Endothelial cell of umbilical vein (primary cell): ENCODE measurements around the gene XIRP1. TPM values are rescaled to one million over a fixed set of nuclear protein-coding genes. Genes with fewer than 3 reads are reported as not detected.

ENCODE experiments used
- BruUV-seq: library from RNA; stranded (reverse); fragments of 400-500 nt; replicated peaks from 2 replicates; lab custom pipeline; 2021; lab: Mats Ljungman, UMichigan
- CTCF ChIA-PET: fragments of 300-600, 350-600 bp; sonication (Branson Sonifier 250); formaldehyde crosslinking; loops from one replicate; lab custom pipeline; 2021; ENCODE audit warnings: antibody characterized with exemption, inconsistent platforms; lab: Charles Lee
- POLR2A ChIA-PET: fragments of 300-600, 350-600 bp; sonication (Branson Sonifier 250); formaldehyde crosslinking; loops from one replicate; lab custom pipeline; 2021; ENCODE audit warnings: antibody characterized with exemption, inconsistent platforms; lab: Charles Lee
- DNase-seq: peaks from one replicate; pipeline ENCODE4 v3.0.0-alpha.2; 2011; ENCODE audit warnings: low read depth, low spot score
- FAIRE-seq: peaks from 2 replicates; lab custom pipeline; 2011; peaks lifted over from hg19 to GRCh38; lab: Jason Lieb, UNC
- H2AFZ ChIP-seq: 2 replicates; pipeline ENCODE4 v1.6.0; 2012; ENCODE audit warnings: low read depth, low read length, control low read depth, inconsistent platforms
- H3K27ac ChIP-seq: 2 replicates; pipeline ENCODE4 v1.5.1; 2011; ENCODE audit warnings: low read depth, mild to moderate bottlenecking, control low read depth, low read length, moderate library complexity; ENCODE audit not compliant: insufficient read depth
- H3K27me3 ChIP-seq, 2 experiments: 2 replicates each; pipeline versions ENCODE4 v1.6.0 to v1.6.1; 2011; ENCODE audit warnings: low read length in 2 of 2, mixed read lengths in 1 of 2; ENCODE audit not compliant: control insufficient read depth in 2 of 2, insufficient read depth in 2 of 2
- H3K36me3 ChIP-seq, 2 experiments: 2 replicates in 1 of 2; 3 replicates in 1 of 2; pipeline ENCODE4 v1.5.1; 2011; ENCODE audit warnings: low read length in 2 of 2, mild to moderate bottlenecking in 1 of 2, moderate library complexity in 1 of 2; ENCODE audit not compliant: control insufficient read depth in 2 of 2, insufficient read depth in 2 of 2; ENCODE audit errors: extremely low read depth in 1 of 2
- H3K4me1 ChIP-seq: 3 replicates; pipeline ENCODE4 v1.5.1; 2011; ENCODE audit warnings: mild to moderate bottlenecking, low read length; ENCODE audit not compliant: control insufficient read depth, insufficient read depth; ENCODE audit errors: extremely low read depth
- H3K4me2 ChIP-seq: 2 replicates; pipeline ENCODE4 v1.6.1; 2011; ENCODE audit warnings: low read length, control low read depth, mixed read lengths; ENCODE audit not compliant: insufficient read depth
- H3K4me3 ChIP-seq, 3 experiments: fragments of 200-600 bp in 1 of 3; sonication (generic), shearing (Covaris generic) in 1 of 3; replicated peaks in 1 of 3; 2 replicates each; pipeline ENCODE4 v1.5.1; 2011 to 2016; ENCODE audit warnings: control low read depth in 3 of 3, low read length in 3 of 3, mild to moderate bottlenecking in 2 of 3, inconsistent platforms in 1 of 3, low read depth in 1 of 3, moderate library complexity in 1 of 3; ENCODE audit not compliant: insufficient read depth in 1 of 3
- H3K79me2 ChIP-seq: 2 replicates; pipeline ENCODE4 v1.6.0; 2012; ENCODE audit warnings: low read length, inconsistent platforms; ENCODE audit not compliant: control insufficient read depth, insufficient read depth
- H3K9ac ChIP-seq: replicated peaks from 2 replicates; pipeline ENCODE3; 2011; ENCODE audit warnings: low read length, control low read depth; ENCODE audit not compliant: insufficient read depth; ENCODE audit errors: extremely low read depth
- H3K9me1 ChIP-seq: replicated peaks from 3 replicates; pipeline ENCODE4 v1.6.0; 2011; ENCODE audit warnings: mild to moderate bottlenecking, low read length; ENCODE audit not compliant: control insufficient read depth, insufficient read depth; ENCODE audit errors: extremely low read depth
- H3K9me3 ChIP-seq: replicated peaks from 2 replicates; pipeline ENCODE4 v1.5.1; 2012; ENCODE audit warnings: low read length, inconsistent platforms; ENCODE audit not compliant: control insufficient read depth, insufficient read depth
- H4K20me1 ChIP-seq: replicated peaks from 2 replicates; pipeline ENCODE3; 2011; ENCODE audit warnings: mild to moderate bottlenecking, low read length; ENCODE audit not compliant: control insufficient read depth, insufficient read depth; ENCODE audit errors: extremely low read depth
- GATA2 ChIP-seq: IDR thresholded peaks from 2 replicates; pipeline ENCODE4 v1.7.0; 2011; ENCODE audit warnings: low read depth, mild to moderate bottlenecking, moderate library complexity, mixed read lengths, low read length; ENCODE audit not compliant: insufficient read length, insufficient read depth
- dilution Hi-C: fragments of 300-500 bp; cut with MboI; formaldehyde crosslinking; loops from one replicate; pipeline ENCODE4 v1.15.0; 2019; ENCODE audit warnings: low sequenced_read_pairs; ENCODE audit not compliant: extremely low pct_ligation_motif_present
- intact Hi-C: fragments of 100-400 bp; cut with micrococcal nuclease; formaldehyde crosslinking; loops from one replicate; pipeline ENCODE4 v1.10.0; 2022
- polyA plus RNA-seq, 4 experiments: library from polyadenylated mRNA; depleted of rRNA in 3 of 4; stranded (reverse) in 3 of 4; unstranded in 1 of 4; fragments of >200 nt; gene quantifications; 2 replicates each; pipeline versions ENCODE4 v1.2.1 to v1.2.3, GENCODE V29; 2011 to 2012; ENCODE audit warnings: missing spikeins in 1 of 4
- total RNA-seq: library from RNA; stranded (reverse); gene quantifications from 2 replicates; pipeline ENCODE4 v1.2.3, GENCODE V29; 2021
- TF ChIP-seq, protein P1 (sequence below), 2 donors: IDR thresholded peaks; 1 replicate in 1 of 2; 2 replicates in 1 of 2; pipeline ENCODE4 v1.5.1; 2011; ENCODE audit warnings: low read length in 2 of 2, mild to moderate bottlenecking in 2 of 2, moderate library complexity in 2 of 2, control low read depth in 1 of 2, inconsistent platforms in 1 of 2, low read depth in 1 of 2; ENCODE audit not compliant: insufficient read depth in 1 of 2; ENCODE audit errors: extremely low read depth in 1 of 2

The XIRP1 gene
- total and polyA plus RNA-seq, 2 donors (not counting 3 experiments of a cell fraction or from before 2014, with no cell fraction given): not detected

DNA sequence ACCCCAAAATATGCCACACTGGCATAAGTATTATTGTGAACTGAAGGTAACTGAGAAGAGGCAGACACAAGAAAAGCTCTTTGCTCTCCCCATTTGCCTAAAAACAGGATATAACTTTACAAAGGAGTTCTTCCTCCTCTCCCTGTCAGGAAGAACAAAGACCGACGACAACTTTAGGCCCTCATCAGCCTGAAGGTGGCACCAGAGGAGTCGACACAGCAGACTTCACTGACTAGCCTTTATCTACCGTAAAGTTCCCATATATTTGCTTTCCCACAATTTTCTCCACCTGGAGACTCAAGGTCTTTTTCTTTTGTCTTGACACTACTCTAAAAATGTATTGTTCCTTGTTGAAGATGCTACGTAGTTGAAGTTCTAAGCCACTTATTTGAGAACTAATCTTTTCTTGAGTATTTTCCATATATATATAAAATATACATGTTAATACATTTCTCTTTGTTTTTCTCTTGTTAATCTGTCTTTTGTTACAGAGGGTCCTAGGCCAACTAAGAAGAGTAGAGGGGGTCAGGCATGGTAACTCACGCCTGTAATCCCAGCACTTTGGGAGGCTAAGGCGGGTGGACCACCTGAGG lies 16.2 kb upstream of the XIRP1 start:
- H3K27me3 ChIP-seq: peaks cover 6 to 19% of the 10 kb centered on the region in 2 experiments
- no peak overlapping the region for H3K4me3 ChIP-seq
- H3K9me3 ChIP-seq: no peaks in the 10 kb centered on the region
- H3K79me2 ChIP-seq: no peaks in the 10 kb centered on the region
- no peaks in the 10 kb centered on the region for H3K9me1 ChIP-seq
- ChIA-PET POLR2A (no interaction called here), CTCF (interaction anchor here (0.9 to 2.0 kb wide), 8 partner anchors 9 to 83 kb away, joined by 3 to 14 read pairs (median 5); partner anchors contain the start of gene CX3CR1)
- peak overlapping the region; percentile 26 for H3K4me2 ChIP-seq
- intact Hi-C loops (loop anchor here (1.0 to 2.0 kb wide), 2 partner anchors 80 to 170 kb away; no protein-coding TSS in a partner anchor), dilution Hi-C loops (no loop called here)
- no TSS peak for BruUV-seq
- no peaks in the 10 kb centered on the region for H3K36me3 ChIP-seq
- no peaks in the 10 kb centered on the region for H3K4me1 ChIP-seq
- no peak overlapping the region for H3K9ac ChIP-seq
- no peak overlapping the region for H3K27ac ChIP-seq
- TF ChIP-seq GATA2: no peak
- TF ChIP-seq, protein P1, sequence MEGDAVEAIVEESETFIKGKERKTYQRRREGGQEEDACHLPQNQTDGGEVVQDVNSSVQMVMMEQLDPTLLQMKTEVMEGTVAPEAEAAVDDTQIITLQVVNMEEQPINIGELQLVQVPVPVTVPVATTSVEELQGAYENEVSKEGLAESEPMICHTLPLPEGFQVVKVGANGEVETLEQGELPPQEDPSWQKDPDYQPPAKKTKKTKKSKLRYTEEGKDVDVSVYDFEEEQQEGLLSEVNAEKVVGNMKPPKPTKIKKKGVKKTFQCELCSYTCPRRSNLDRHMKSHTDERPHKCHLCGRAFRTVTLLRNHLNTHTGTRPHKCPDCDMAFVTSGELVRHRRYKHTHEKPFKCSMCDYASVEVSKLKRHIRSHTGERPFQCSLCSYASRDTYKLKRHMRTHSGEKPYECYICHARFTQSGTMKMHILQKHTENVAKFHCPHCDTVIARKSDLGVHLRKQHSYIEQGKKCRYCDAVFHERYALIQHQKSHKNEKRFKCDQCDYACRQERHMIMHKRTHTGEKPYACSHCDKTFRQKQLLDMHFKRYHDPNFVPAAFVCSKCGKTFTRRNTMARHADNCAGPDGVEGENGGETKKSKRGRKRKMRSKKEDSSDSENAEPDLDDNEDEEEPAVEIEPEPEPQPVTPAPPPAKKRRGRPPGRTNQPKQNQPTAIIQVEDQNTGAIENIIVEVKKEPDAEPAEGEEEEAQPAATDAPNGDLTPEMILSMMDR (IDR thresholded peaks at IDR 0.05; ENCODE audit: extremely low read depth in 1 of 2, insufficient read depth in 1 of 2, low read depth in 1 of 2, low read length in 2 of 2): peak; percentile 62 to 73
- H4K20me1 ChIP-seq: no peaks in the 10 kb centered on the region
- peak overlapping the region; percentile 74 for H2AFZ ChIP-seq
- FAIRE-seq (peak; percentile 88), DNase-seq (peak; percentile 73)
